ENCODE measurements around the gene ZMYND8.

ZMYND8 gene

GRCh38 chr20:47236639-47236900 lies 119.9 kb downstream of the ZMYND8 start:
- TF ChIP-seq, protein P1, sequence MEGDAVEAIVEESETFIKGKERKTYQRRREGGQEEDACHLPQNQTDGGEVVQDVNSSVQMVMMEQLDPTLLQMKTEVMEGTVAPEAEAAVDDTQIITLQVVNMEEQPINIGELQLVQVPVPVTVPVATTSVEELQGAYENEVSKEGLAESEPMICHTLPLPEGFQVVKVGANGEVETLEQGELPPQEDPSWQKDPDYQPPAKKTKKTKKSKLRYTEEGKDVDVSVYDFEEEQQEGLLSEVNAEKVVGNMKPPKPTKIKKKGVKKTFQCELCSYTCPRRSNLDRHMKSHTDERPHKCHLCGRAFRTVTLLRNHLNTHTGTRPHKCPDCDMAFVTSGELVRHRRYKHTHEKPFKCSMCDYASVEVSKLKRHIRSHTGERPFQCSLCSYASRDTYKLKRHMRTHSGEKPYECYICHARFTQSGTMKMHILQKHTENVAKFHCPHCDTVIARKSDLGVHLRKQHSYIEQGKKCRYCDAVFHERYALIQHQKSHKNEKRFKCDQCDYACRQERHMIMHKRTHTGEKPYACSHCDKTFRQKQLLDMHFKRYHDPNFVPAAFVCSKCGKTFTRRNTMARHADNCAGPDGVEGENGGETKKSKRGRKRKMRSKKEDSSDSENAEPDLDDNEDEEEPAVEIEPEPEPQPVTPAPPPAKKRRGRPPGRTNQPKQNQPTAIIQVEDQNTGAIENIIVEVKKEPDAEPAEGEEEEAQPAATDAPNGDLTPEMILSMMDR (IDR thresholded peaks at IDR 0.05; ENCODE audit: insufficient read depth, low read depth, low read length, missing control alignments) = no peak
- H3K4me3 ChIP-seq (ENCODE audit: low read depth, low read length) = no peak overlapping the region
- DNase-seq (ENCODE audit: low read depth) = no peak

DNA sequence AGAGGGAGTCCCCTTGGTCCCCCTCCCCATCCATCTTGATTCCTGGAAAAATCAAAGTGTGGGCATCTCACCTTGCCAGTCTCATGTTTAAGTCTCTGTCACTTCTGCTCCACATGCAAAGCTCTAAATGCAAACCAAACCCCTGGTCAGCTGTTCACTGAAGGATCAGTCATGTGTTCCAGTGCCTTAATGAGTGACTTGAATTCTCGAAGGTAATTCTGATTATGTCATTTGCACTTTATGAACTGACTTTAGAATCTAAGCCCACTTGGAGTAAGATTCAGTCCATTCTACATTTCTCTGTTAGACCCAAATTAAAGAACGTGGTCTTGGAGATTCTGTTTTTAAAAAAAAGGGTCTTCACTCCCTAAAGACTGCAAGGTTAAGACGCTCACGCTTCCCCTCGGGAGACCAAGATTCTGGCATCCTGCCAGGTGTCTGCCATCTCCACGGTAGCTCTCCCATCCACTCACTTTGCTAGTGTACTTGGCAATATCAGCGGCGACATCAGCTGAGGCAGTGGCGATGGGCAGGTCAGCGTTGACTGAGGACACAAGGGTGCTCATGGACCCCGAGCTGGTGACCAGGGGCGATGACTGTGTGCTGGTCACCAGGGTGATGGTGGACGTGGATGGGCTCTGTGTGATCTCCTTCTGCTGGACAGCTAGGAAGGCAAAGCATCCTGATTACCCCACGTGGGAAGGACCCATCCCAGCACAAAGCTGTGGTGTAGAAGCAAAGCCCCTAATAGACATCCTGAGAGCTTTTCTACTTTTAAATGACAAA lies 120.5 kb downstream of the ZMYND8 start:
- TF ChIP-seq, protein P1 (IDR thresholded peaks at IDR 0.05; ENCODE audit: insufficient read depth, low read depth, low read length, missing control alignments) = no peak
- H3K4me3 ChIP-seq (ENCODE audit: low read depth, low read length) = no peak overlapping the region
- no peak for DNase-seq (ENCODE audit: low read depth)

GRCh38 chr20:47235111-47235510 lies 121.4 kb downstream of the ZMYND8 start:
- TF ChIP-seq, protein P1 (IDR thresholded peaks at IDR 0.05; ENCODE audit: insufficient read depth, low read depth, low read length, missing control alignments) = no peak
- H3K4me3 ChIP-seq (ENCODE audit: low read depth, low read length) = no peak overlapping the region
- DNase-seq (ENCODE audit: low read depth) = no peak

GRCh38 chr20:47233333-47234188 lies 122.9 kb downstream of the ZMYND8 start:
- H3K4me3 ChIP-seq (ENCODE audit: low read depth, low read length) = no peak overlapping the region
- no peak for DNase-seq (ENCODE audit: low read depth)
- TF ChIP-seq, protein P1 (IDR thresholded peaks at IDR 0.05; ENCODE audit: insufficient read depth, low read depth, low read length, missing control alignments) = no peak

GRCh38 chr20:47232518-47232917 lies 124.0 kb downstream of the ZMYND8 start:
- TF ChIP-seq, protein P1 (IDR thresholded peaks at IDR 0.05; ENCODE audit: insufficient read depth, low read depth, low read length, missing control alignments) = no peak
- no peak for DNase-seq (ENCODE audit: low read depth)
- H3K4me3 ChIP-seq (ENCODE audit: low read depth, low read length) = no peak overlapping the region

GRCh38 chr20:47231382-47232039 lies 125.0 kb downstream of the ZMYND8 start:
- TF ChIP-seq, protein P1 (IDR thresholded peaks at IDR 0.05; ENCODE audit: insufficient read depth, low read depth, low read length, missing control alignments) = no peak
- no peak overlapping the region for H3K4me3 ChIP-seq (ENCODE audit: low read depth, low read length)
- no peak for DNase-seq (ENCODE audit: low read depth)
